HEK293 (cell line): ENCODE results near the gene BMPR2.

Source experiments
- CTCF ChIA-PET: fragments of 350-600 bp; formaldehyde crosslinking; extraction: SDS; loops from one replicate; lab custom pipeline; 2021; ENCODE audit warnings: antibody characterized with exemption; lab: Yijun Ruan, JAX
- POLR2A ChIA-PET: fragments of 300-600 bp; formaldehyde crosslinking; extraction: SDS; loops from one replicate; lab custom pipeline; 2020; ENCODE audit warnings: antibody characterized with exemption, inconsistent platforms; lab: Yijun Ruan, JAX
- H3K27ac ChIP-seq: fragments of 200-500 bp; sonication (Bioruptor generic); 2 replicates; pipeline ENCODE4 v1.5.1; 2014; ENCODE audit warnings: low read depth, low read length, control low read depth, inconsistent platforms; ENCODE audit errors: extremely low read depth
- H3K36me3 ChIP-seq, 2 experiments: fragments of 200-500 bp in 1 of 2; sonication (Bioruptor generic) in 1 of 2; 1 replicate in 1 of 2; 2 replicates in 1 of 2; pipeline ENCODE4 v1.5.1; 2014 to 2017; ENCODE audit warnings: inconsistent platforms in 2 of 2, low read length in 2 of 2; ENCODE audit not compliant: control insufficient read depth in 2 of 2, insufficient read depth in 1 of 2
- H3K4me1 ChIP-seq: fragments of 200-500 bp; sonication (Bioruptor generic); 2 replicates; pipeline ENCODE4 v1.5.1; 2014; ENCODE audit warnings: mild to moderate bottlenecking, low read length, inconsistent platforms; ENCODE audit not compliant: control insufficient read depth, insufficient read depth
- H3K4me3 ChIP-seq: 2 replicates; pipeline ENCODE4 v1.5.1; 2011; ENCODE audit warnings: low read depth, mild to moderate bottlenecking, control low read depth, low read length, moderate library complexity
- H3K9me3 ChIP-seq: fragments of 200-500 bp; sonication (Bioruptor generic); 2 replicates; pipeline ENCODE4 v1.5.1; 2014; ENCODE audit warnings: low read depth, low read length, inconsistent platforms; ENCODE audit not compliant: control insufficient read depth, insufficient read depth
- HOXD13 ChIP-seq: sonication (generic); formaldehyde crosslinking; IDR thresholded peaks from 2 replicates; pipeline ENCODE4 v1.8.0; 2022; ENCODE audit warnings: missing genetic modification reagents, borderline replicate concordance
- KLF1 ChIP-seq: fragments of 450-650 bp; formaldehyde crosslinking; IDR thresholded peaks from 2 replicates; pipeline ENCODE4 v1.5.1; 2016; ENCODE audit warnings: missing biosample characterization, missing genetic modification characterization
- KLF7 ChIP-seq: fragments of 450-650 bp; formaldehyde crosslinking; IDR thresholded peaks from 2 replicates; pipeline ENCODE4 v1.5.1; 2016; ENCODE audit warnings: missing biosample characterization, missing genetic modification characterization, borderline replicate concordance
- PRDM2 ChIP-seq: fragments of 450-650 bp; formaldehyde crosslinking; IDR thresholded peaks from 2 replicates; pipeline ENCODE4 v1.5.1; 2016; ENCODE audit warnings: missing biosample characterization, missing genetic modification characterization, borderline replicate concordance
- TRIM28 ChIP-seq: IDR thresholded peaks from 2 replicates; pipeline ENCODE4 v1.6.1; 2011; ENCODE audit warnings: low read length, control low read depth, borderline replicate concordance
- ZBTB1 ChIP-seq: fragments of 450-650 bp; formaldehyde crosslinking; IDR thresholded peaks from 2 replicates; pipeline ENCODE4 v1.5.1; 2016; ENCODE audit warnings: missing biosample characterization, missing genetic modification characterization
- ZBTB20 ChIP-seq: fragments of 450-650 bp; formaldehyde crosslinking; IDR thresholded peaks from 2 replicates; pipeline ENCODE4 v1.5.1; 2016; ENCODE audit warnings: missing biosample characterization, missing genetic modification characterization
- ZBTB48 ChIP-seq: fragments of 450-650 bp; formaldehyde crosslinking; IDR thresholded peaks from 2 replicates; pipeline ENCODE4 v1.5.1; 2016; ENCODE audit warnings: missing biosample characterization, missing genetic modification characterization
- ZBTB7A ChIP-seq: fragments of 450-650 bp; formaldehyde crosslinking; IDR thresholded peaks from 2 replicates; pipeline ENCODE4 v1.5.1; 2016; ENCODE audit warnings: low read depth, missing biosample characterization, missing genetic modification characterization
- ZEB2 ChIP-seq: fragments of 450-650 bp; formaldehyde crosslinking; IDR thresholded peaks from 2 replicates; pipeline ENCODE4 v1.5.1; 2016; ENCODE audit warnings: missing biosample characterization, missing genetic modification characterization
- ZFHX2 ChIP-seq: fragments of 450-650 bp; formaldehyde crosslinking; conservative IDR thresholded peaks from 2 replicates; pipeline ENCODE4 v1.5.1; 2016; ENCODE audit warnings: missing biosample characterization, missing genetic modification characterization
- ZNF112 ChIP-seq: fragments of 450-650 bp; formaldehyde crosslinking; IDR thresholded peaks from 2 replicates; pipeline ENCODE4 v1.5.0; 2017; ENCODE audit warnings: missing biosample characterization, missing genetic modification characterization
- ZNF138 ChIP-seq: fragments of 450-650 bp; formaldehyde crosslinking; IDR thresholded peaks from 2 replicates; pipeline ENCODE4 v1.5.1; 2016; ENCODE audit warnings: missing biosample characterization, missing genetic modification characterization, borderline replicate concordance
- ZNF16 ChIP-seq: fragments of 450-650 bp; formaldehyde crosslinking; IDR thresholded peaks from 2 replicates; pipeline ENCODE4 v1.5.1; 2016; ENCODE audit warnings: low read depth, missing biosample characterization, missing genetic modification characterization
- ZNF221 ChIP-seq: fragments of 450-650 bp; formaldehyde crosslinking; IDR thresholded peaks from 2 replicates; pipeline ENCODE4 v1.5.1; 2017; ENCODE audit warnings: missing biosample characterization, missing genetic modification characterization, borderline replicate concordance
- ZNF248 ChIP-seq: fragments of 450-650 bp; formaldehyde crosslinking; IDR thresholded peaks from 2 replicates; pipeline ENCODE4 v1.5.1; 2017; ENCODE audit warnings: missing biosample characterization, missing genetic modification characterization
- ZNF513 ChIP-seq: fragments of 450-650 bp; IDR thresholded peaks from 2 replicates; pipeline ENCODE4 v1.5.1; 2018; ENCODE audit warnings: missing biosample characterization, missing genetic modification characterization
- ZNF529 ChIP-seq: fragments of 450-650 bp; formaldehyde crosslinking; IDR thresholded peaks from 2 replicates; pipeline ENCODE4 v1.5.1; 2017; ENCODE audit warnings: missing genetic modification characterization, missing biosample characterization; ENCODE audit not compliant: insufficient replicate concordance
- ZNF555 ChIP-seq: fragments of 450-650 bp; formaldehyde crosslinking; conservative IDR thresholded peaks from 2 replicates; pipeline ENCODE4 v1.5.1; 2017; ENCODE audit warnings: missing biosample characterization, mild to moderate bottlenecking, missing genetic modification characterization, inconsistent platforms
- ZNF558 ChIP-seq: fragments of 450-650 bp; formaldehyde crosslinking; IDR thresholded peaks from 2 replicates; pipeline ENCODE4 v1.5.1; 2016; ENCODE audit warnings: missing biosample characterization, missing genetic modification characterization
- ZNF664 ChIP-seq: fragments of 450-650 bp; formaldehyde crosslinking; IDR thresholded peaks from 2 replicates; pipeline ENCODE4 v1.5.1; 2016; ENCODE audit warnings: missing biosample characterization, missing genetic modification characterization
- ZNF692 ChIP-seq: fragments of 450-650 bp; formaldehyde crosslinking; IDR thresholded peaks from 2 replicates; pipeline ENCODE4 v1.5.1; 2016; ENCODE audit warnings: missing biosample characterization, missing genetic modification characterization
- ZNF768 ChIP-seq: fragments of 450-650 bp; formaldehyde crosslinking; IDR thresholded peaks from 2 replicates; pipeline ENCODE4 v1.5.1; 2018; ENCODE audit warnings: missing biosample characterization, mild to moderate bottlenecking, missing genetic modification characterization
- ZSCAN18 ChIP-seq: fragments of 450-650 bp; formaldehyde crosslinking; IDR thresholded peaks from 2 replicates; pipeline ENCODE4 v1.5.1; 2016; ENCODE audit warnings: missing biosample characterization, missing genetic modification characterization

Gene BMPR2

GRCh38 chr2:202564226-202564625, 188.1 kb downstream of the BMPR2 start (continued):
- no peak for TF ChIP-seq PRDM2 (tag by site-specific recombination)
- no peak for TF ChIP-seq ZNF16 (tag by site-specific recombination)
- no peak for TF ChIP-seq ZBTB1 (tag by site-specific recombination)
- TF ChIP-seq KLF1 (tag by site-specific recombination): no peak
- no peak for TF ChIP-seq ZBTB7A
- no peak for TF ChIP-seq ZNF768 (tag by site-specific recombination)

GRCh38 chr2:202566286-202566685, 190.2 kb downstream of the BMPR2 start:
- H3K4me3 ChIP-seq: no peak overlapping the region
- no peak overlapping the region for H3K27ac ChIP-seq
- TF ChIP-seq ZNF664 (tag by site-specific recombination) (0 out of 2 replicates have a peak, but pooled peaks have one; percentile 10), ZSCAN18 (tag by site-specific recombination) (no peak), ZNF112 (tag by site-specific recombination) (no peak)
- no peaks in the 10 kb centered on the region for H3K4me1 ChIP-seq
- H3K36me3 ChIP-seq: peaks cover 0 to 2% of the 10 kb centered on the region in 2 experiments; a peak in 1 of 3 replicates
- POLR2A ChIA-PET: no interaction called here
- CTCF ChIA-PET: interaction anchor here (1.6 kb wide), 1 partner anchor 23 kb away, joined by 5 read pairs; no protein-coding TSS in a partner anchor
- H3K9me3 ChIP-seq: no peaks in the 10 kb centered on the region

GRCh38 chr2:202574541-202574940, 198.4 kb downstream of the BMPR2 start:
- CTCF ChIA-PET: interaction anchor here (0.6 to 1.4 kb wide), 9 partner anchors 11 to 1619 kb away, joined by 3 to 7 read pairs (median 3); no protein-coding TSS in a partner anchor
- H3K4me3 ChIP-seq: no peak overlapping the region
- TF ChIP-seq ZBTB1 (tag by site-specific recombination) (no peak), ZNF513 (tag by site-specific recombination) (no peak), ZFHX2 (tag by site-specific recombination) (no peak), ZNF555 (tag by site-specific recombination) (no peak), ZNF248 (tag by site-specific recombination) (no peak), HOXD13 (CRISPR knock-in tag) (no peak), KLF7 (tag by site-specific recombination) (no peak), ZNF692 (tag by site-specific recombination) (no peak), ZNF138 (tag by site-specific recombination) (no peak), ZNF529 (tag by site-specific recombination) (no peak), ZBTB20 (tag by site-specific recombination) (no peak), ZNF558 (no peak), TRIM28 (no peak), ZBTB48 (tag by site-specific recombination) (no peak), ZEB2 (tag by site-specific recombination) (no peak), ZNF221 (tag by site-specific recombination) (no peak)
- TF ChIP-seq, all 188 proteins: peak for 0
- POLR2A ChIA-PET: no interaction called here
- H3K9me3 ChIP-seq: no peaks in the 10 kb centered on the region
- no peak overlapping the region for H3K27ac ChIP-seq
- H3K36me3 ChIP-seq: no peaks in the 10 kb centered on the region
- no peaks in the 10 kb centered on the region for H3K4me1 ChIP-seq
